GM12891 (cell line): Measurements from ENCODE around the gene MAMDC4.

Experiments
- DNase-seq: peaks from one replicate; pipeline ENCODE4 v3.0.0; 2011; ENCODE audit warnings: low spot score; ENCODE audit not compliant: insufficient read length
- FAIRE-seq: peaks from 2 replicates; lab custom pipeline; 2011; peaks lifted over from hg19 to GRCh38; lab: Jason Lieb, UNC
- PAX5 ChIP-seq: IDR thresholded peaks from 2 replicates; pipeline ENCODE4 v1.6.1; 2011; ENCODE audit warnings: low read length, moderate library complexity, mild to moderate bottlenecking; ENCODE audit not compliant: insufficient read depth, severe bottlenecking
- POLR2A ChIP-seq: IDR thresholded peaks from 2 replicates; pipeline ENCODE4 v1.6.1; 2011; ENCODE audit warnings: low read depth, low read length, control low read depth
- POLR2AphosphoS5 ChIP-seq: IDR thresholded peaks from 2 replicates; pipeline ENCODE4 v1.6.1; 2011; ENCODE audit warnings: low read depth, low read length, control low read depth
- POU2F2 ChIP-seq: IDR thresholded peaks from 2 replicates; pipeline ENCODE4 v1.6.1; 2011; ENCODE audit warnings: low read depth, mild to moderate bottlenecking, control low read depth, low read length, moderate library complexity
- SPI1 ChIP-seq: IDR thresholded peaks from 2 replicates; pipeline ENCODE4 v1.6.1; 2011; ENCODE audit warnings: low read depth, low read length, control low read depth
- TAF1 ChIP-seq: IDR thresholded peaks from 2 replicates; pipeline ENCODE4 v1.6.1; 2011; ENCODE audit warnings: low read depth, low read length, control low read depth

MAMDC4 gene

DNA sequence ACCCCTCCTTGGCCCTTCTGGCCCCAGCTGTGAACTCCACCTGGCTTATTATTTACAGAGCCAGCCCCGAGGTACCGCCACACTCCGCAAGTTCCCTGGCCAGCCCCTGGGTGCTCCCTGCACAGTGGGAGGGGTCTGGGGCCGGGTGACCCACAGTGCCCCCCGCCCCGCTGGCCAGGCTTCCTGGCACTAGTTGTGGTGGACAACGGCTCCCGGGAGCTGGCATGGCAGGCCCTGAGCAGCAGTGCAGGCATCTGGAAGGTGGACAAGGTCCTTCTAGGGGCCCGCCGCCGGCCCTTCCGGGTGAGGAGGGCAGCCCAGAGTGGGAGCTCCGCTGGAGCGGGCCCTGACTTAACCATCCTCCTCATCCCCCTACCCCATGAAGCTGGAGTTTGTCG, 3.9 kb downstream of the MAMDC4 start:
- DNase-seq (no peak), FAIRE-seq (no peak)
- TF ChIP-seq TAF1, result no peak
- TF ChIP-seq POLR2AphosphoS5, result no peak
- no peak for TF ChIP-seq POU2F2
- TF ChIP-seq SPI1, result no peak
- TF ChIP-seq POLR2A, result no peak
- TF ChIP-seq PAX5, result no peak

- FAIRE-seq (no peak), DNase-seq (no peak)
- no peak for TF ChIP-seq PAX5
- no peak for TF ChIP-seq TAF1
- TF ChIP-seq POLR2A, result no peak
- TF ChIP-seq POLR2AphosphoS5, result no peak
- no peak for TF ChIP-seq POU2F2
- no peak for TF ChIP-seq SPI1
Measured at GRCh38 chr9:136856541-136857141, 4.5 kb downstream of the MAMDC4 start.

- FAIRE-seq (no peak), DNase-seq (no peak)
- TF ChIP-seq POLR2A, result no peak
- no peak for TF ChIP-seq TAF1
- no peak for TF ChIP-seq POU2F2
- no peak for TF ChIP-seq POLR2AphosphoS5
- TF ChIP-seq SPI1, result no peak
- TF ChIP-seq PAX5, result no peak
Measured at GRCh38 chr9:136857166-136857565, 5.0 kb downstream of the MAMDC4 start.

- FAIRE-seq (no peak), DNase-seq (no peak)
- TF ChIP-seq TAF1 (no peak), POLR2AphosphoS5 (0 out of 2 replicates have a peak, but pooled peaks have one; percentile 30)
Measured at GRCh38 chr9:136857581-136858412, 5.7 kb downstream of the MAMDC4 start.

GRCh38 chr9:136858452-136858843, 6.3 kb downstream of the MAMDC4 start:
- FAIRE-seq, result no peak
- no peak for DNase-seq
- no peak for TF ChIP-seq TAF1

GRCh38 chr9:136858844-136859757, 7.0 kb downstream of the MAMDC4 start:
- TF ChIP-seq POLR2A (no peak), POLR2AphosphoS5 (no peak; the same call in 1 of the 2 replicates), SPI1 (no peak), POU2F2 (no peak), TAF1 (no peak), PAX5 (no peak)
- no peak for FAIRE-seq
- DNase-seq, result no peak

DNA sequence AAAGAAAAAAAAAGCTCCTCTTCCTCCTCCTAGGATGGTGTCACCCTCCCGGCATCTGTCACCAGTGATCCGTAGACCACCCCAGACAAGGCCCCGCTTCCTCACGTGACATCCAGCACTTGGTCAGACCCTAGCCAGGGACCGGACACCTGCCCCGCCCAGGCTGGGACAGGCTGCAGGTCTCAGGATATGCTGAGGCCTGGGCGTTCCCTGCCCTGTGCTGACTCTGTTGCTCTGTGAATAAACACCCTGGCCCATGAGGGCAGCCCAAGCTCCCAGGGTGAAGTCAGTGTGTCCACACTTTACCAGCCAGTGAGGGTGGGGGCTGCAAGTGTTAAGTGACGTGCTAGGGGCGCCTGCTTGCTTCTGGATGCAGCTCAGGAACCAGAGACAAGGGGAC, 8.4 kb downstream of the MAMDC4 start:
- no peak for FAIRE-seq
- TF ChIP-seq POLR2AphosphoS5, result peak; percentile 40; the same call in 1 of the 2 replicates
- TF ChIP-seq TAF1, result no peak
- no peak for TF ChIP-seq PAX5
- TF ChIP-seq SPI1, result no peak
- TF ChIP-seq POLR2A, result no peak; the same call in 1 of the 2 replicates
- TF ChIP-seq POU2F2, result no peak
- no peak for DNase-seq

GRCh38 chr9:136860933-136861873, 9.1 kb downstream of the MAMDC4 start:
- DNase-seq (no peak), FAIRE-seq (no peak)
- TF ChIP-seq POLR2AphosphoS5 (peak; percentile 18; the same call in 1 of the 2 replicates), TAF1 (no peak), PAX5 (no peak), POLR2A (no peak), POU2F2 (0 out of 2 replicates have a peak, but pooled peaks have one; percentile 26)

DNA sequence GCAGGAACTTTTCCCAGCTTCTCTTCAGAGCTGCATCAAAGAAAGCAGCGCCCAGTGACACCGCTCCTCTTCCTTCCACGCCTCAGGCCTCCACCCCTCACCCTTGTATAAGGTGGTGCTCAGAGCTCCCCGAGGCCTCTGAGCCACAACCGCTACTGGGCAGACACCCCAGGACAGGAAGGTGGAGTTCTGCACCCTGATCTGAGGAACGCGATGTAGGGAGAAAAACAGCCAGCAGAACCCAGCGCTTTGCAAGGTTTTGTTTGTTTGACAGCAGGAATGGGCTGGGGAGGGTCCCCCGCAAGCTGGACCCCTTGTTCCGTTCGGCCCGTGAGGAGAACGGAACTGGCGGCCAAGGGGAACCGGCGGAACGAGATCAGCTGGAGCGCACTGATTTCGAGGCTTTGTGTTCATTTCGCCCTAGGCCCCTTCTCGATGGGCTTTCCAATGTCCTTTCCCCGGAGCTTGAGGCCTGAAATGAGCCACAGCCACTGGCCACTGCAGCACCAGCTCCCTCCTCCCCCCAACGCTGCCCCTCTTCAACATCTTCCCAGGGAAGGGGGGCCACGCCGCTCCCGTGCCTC, 9.8 kb downstream of the MAMDC4 start:
- DNase-seq (no peak), FAIRE-seq (no peak)
- no peak for TF ChIP-seq POLR2A
- TF ChIP-seq POU2F2, result no peak
- TF ChIP-seq PAX5, result no peak
- TF ChIP-seq TAF1, result no peak
- no peak for TF ChIP-seq POLR2AphosphoS5
- no peak for TF ChIP-seq SPI1
